GM18526 (cell line): ENCODE measurements around the gene SNED1.

ENCODE experiments used
- POLR2A ChIP-seq: IDR thresholded peaks from 3 replicates; pipeline ENCODE4 v1.6.1; 2011; ENCODE audit not compliant: insufficient read length; ENCODE audit errors: extremely low read depth

SNED1 gene

DNA sequence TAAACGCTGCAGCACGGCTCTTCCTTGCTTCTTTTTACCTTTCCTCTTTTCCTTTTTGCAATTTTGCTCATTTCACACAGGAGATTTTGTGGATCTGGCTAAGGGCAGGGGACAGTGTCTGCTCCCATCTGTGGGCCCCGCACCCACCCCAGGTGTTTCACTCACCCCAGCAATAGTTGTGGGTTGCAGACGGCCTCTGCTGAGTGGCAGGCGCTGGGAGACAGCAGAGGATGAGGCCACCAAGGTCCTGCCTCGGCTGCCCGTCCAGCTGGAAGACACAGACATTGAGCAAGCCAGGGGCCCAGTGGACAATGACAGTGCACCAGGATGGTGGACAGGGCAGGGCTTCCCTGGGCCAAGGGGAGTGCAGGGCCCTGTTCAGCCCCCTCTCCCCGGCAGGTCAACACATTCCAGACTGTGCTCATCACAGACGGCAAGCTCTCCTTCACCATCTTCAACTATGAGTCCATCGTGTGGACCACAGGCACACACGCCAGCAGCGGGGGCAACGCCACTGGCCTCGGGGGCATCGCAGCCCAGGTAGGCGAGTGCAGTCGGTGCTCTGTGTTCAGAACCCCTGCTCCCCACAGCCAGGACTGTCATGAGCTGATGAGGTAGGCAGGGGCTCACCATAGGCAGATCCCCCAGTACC, 35.0 kb downstream of the SNED1 start:
- TF ChIP-seq POLR2A = no peak

DNA sequence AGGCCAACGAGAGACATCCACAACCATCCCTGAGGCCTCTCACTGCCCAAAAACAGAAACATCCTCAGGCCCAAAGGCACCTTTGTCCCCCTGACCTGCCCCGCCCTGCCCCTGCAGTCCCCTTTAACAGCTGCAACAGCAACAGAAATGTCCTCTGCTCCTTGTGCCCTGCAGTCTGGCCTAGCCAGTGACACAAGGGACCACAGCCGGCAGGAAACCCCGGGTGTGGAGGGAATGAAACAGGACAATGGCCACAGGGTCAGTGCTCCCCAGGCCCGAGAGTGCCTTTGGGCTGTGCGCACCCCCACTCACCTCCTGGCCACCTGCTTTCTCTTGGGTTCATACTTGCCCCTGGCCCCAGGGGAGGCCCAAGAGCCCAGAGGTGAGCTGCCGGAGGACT, 35.6 kb downstream of the SNED1 start:
- TF ChIP-seq POLR2A = no peak

DNA sequence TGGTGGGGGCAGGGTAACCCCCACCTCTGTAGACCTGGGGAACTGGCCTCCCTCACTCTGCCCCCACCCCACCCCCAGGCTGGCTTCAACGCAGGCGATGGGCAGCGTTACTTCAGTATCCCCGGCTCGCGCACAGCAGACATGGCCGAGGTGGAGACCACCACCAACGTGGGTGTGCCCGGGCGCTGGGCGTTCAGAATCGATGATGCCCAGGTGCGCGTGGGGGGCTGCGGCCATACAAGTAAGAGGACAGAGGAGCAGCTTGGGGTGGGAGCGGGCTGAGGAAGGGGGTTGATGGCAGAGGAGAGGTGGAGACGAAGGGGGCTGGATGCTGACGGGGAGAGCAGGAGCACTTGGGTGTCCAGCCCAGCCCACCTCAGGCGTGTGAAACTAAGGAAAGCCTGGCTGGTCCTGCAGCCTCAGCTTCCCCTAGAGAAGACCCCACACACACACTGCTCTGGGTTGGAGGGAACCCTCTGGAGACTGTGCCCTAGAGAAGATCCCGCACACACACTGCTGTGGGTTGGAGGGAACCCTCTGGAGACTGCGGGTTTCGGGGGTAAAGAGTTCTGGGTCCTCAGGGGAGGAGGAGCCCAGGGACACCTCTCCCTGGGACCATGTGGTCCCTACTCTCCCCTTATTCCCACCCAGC, 36.2 kb downstream of the SNED1 start:
- TF ChIP-seq POLR2A = no peak

DNA sequence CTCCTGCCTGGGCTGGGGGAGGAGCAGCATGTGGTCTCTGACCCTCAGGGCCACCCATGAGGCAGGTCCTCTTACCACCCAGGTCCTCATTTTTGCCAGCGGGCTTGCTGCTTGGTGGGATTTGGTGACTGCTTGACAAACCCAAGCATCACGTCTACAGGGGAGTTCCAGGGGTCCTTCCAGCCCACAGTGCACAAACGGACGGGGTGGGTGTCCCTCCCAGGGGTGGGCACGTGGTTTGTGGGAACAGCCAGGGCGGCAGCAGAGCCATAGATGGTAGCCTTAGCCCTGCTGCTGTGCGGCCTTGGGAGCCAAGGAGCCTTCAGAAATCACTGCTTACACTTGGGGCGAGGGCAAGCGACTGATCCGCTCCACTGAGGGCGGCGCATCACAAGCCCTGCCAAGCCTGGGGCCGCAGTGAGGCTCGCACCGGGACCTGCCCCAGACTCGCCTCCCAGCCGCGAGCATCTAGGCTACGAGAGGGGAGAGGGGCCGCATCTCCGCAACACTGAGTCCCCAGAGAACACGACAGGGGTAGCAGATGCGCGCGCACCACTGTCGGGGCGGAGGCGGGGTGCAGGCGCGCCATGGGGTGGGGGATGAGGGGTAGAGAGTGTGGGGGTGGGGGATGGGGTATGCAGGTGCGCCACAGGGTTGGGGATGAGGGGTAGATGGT, 36.9 kb downstream of the SNED1 start:
- TF ChIP-seq POLR2A = no peak

DNA sequence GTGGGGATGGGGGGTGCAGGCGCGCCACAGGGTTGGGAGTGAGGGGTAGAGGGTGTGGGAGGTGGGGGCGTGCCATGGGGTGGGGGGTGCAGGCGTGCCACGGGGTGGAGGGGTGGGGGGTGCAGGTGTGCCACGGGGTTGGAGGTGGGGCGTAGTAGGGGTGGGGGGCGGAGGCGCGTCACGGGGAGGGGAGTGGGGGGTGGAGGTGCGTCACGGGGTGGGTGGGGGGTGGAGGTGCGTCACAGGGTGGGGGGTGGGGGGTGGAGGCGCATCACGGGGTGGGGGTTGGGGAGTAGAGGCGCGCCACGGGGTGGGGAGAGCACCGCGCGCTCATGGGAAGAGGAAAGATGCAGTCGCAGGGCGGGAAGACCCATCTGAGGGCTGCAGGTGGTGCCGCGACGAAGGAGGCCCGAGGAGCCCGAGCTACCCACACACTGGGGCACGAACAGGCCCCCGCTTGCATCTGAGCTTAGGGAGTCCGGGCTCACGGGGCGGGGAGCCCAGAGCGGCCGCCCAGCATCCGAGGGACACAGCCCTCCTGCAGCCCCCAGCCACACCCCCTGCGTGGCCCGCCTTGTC, 37.5 kb downstream of the SNED1 start:
- no peak for TF ChIP-seq POLR2A

DNA sequence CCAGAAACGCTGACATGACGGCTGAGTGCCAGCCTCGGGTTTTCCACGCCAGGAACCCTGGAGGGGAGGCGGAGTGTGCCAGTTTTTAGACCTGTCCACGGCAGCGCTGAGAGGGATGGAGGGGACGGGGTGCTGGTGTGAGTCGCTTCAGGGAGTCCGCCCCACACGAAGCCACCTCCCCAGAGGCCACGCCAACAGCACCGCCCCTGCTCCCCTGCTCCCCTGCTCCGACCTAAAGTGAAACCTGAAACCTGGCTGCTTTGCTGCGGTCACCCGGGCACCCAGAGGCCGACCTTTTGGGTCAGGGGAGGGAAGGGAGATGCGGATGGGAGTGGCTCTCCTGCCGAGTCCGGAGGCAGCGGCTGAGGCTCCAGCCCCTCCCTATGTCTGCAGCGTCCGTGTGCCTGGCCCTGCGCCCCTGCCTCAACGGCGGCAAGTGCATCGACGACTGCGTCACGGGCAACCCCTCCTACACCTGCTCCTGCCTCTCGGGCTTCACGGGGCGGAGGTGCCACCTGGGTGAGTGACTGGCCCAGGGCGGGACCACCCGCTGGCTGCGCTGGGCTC, 38.1 kb downstream of the SNED1 start:
- TF ChIP-seq POLR2A = peak; percentile 26

DNA sequence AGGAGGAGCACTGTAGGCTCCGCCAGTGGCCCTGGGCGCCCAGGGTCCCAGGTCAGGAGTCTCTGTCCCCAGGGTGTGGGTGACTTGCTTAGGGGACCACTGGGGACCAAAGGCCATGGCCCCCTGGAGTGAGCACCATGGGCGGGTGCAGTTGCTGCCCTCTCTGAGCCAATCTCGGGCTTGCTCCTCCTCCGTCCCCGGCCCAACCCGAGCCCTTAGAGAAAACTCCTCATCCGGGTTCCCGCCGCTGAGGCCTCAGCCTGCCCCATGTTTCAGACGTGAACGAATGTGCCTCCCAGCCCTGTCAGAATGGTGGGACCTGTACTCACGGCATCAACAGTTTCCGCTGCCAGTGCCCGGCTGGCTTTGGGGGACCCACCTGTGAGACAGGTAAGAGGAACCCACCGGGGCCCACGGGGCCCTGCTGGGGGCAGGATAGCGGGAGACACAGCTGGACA, 38.6 kb downstream of the SNED1 start:
- TF ChIP-seq POLR2A = peak; percentile 33

DNA sequence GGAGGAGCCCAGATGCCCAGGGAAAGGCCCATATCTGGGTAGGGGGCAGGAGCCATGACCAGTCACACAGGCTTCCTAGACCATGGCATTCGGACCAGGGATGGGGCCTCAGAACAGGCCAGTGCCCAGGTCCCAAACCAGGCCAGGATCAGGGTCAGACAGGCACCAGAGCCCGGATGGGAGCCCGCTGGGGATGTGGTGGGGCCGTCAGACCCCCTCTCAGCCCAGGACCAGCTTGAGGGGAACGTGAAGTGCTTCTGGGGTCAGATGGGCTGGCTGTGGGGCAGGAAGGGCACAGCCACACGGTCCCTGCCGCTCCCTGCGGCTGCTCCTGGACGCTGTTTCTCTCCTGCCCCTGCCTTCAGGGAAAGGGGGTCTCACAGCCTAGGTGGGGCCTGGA, 39.1 kb downstream of the SNED1 start:
- TF ChIP-seq POLR2A = no peak

DNA sequence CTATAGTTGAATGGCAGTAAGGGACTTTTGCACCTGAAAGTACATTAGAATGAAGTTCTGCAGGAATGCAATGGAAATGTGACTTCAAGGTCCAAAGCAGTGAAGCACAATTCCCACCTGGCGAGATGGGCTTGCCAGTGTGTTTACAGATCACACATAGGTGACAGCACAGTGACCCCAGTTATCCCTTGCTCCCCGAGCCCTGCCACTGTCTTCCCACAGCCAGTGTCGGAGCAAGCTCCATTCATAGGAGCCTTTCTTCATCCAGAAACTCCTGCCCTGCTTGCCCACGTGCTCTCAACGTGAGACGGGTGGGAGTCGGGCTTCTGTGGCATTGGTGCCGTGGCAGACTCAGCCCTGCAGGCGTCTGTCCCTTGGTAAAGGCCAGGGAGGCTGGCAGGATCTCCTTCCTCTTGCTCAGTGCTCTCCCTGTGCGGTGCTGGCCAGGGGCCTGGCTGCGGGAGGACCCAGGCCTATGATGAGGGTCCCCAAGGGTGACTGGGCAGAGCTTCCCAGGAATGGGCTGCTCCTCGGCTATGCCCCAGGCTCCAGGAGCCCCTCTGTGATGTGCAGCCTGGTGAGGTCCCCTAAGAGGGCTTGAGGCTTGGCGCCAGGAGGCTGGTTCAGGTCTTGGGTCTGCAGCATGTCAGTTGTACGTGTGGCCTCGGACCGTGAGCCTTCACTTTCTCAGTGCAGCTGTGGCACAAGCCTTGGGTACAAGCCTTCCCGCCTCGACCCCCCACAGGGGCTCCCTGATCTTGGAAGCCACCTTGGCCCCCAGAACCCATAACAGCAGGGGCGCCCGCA, 40.2 kb downstream of the SNED1 start:
- no peak for TF ChIP-seq POLR2A

DNA sequence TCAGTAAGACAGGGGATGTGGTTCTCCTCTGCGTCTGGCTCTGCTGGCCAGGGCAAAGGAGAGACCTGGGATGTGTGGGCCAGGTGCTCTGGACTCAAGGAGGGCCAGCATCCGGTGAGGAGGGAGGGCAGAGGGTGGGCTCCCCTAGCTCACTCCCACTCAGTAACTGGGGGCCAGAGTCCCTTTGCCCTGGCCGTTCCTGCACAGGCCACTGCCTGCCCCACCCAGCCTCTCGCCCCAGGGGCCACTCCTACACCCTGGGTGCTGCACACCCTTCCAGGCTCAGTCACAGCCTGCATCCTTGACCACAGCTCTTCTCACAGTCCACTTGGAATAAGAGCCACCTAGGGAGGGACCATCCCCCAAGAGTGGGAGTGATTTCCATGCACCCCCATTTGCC, 41.0 kb downstream of the SNED1 start:
- TF ChIP-seq POLR2A = no peak

DNA sequence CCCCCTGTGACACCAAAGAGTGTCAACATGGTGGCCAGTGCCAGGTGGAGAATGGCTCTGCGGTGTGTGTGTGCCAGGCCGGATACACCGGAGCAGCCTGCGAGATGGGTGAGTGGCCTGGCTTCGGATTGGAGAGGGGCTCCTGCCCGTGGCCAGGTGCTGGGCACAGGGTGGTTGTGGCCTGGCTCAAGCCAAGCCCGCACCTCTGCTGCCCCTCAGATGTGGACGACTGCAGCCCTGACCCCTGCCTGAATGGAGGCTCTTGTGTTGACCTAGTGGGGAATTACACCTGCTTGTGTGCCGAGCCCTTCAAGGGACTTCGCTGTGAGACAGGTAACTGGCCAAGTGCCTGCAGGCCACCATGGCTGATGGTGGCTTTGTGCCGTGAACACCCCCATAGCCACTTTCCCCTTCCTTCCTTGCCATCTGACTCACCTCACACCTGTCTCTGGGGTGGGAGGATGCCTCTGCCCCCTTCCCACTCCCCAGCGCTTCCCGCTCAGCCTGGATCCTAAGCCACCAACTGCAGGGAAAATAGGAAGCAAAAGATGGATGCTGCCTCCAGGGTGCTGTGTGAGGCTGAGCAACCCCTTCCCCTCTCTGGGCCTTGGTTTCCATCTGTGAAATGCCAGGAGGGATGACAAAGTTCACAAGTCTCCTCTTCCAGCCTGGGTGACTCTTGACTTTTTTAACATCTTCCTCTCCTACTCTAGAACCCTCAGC, 41.8 kb downstream of the SNED1 start:
- TF ChIP-seq POLR2A = no peak

DNA sequence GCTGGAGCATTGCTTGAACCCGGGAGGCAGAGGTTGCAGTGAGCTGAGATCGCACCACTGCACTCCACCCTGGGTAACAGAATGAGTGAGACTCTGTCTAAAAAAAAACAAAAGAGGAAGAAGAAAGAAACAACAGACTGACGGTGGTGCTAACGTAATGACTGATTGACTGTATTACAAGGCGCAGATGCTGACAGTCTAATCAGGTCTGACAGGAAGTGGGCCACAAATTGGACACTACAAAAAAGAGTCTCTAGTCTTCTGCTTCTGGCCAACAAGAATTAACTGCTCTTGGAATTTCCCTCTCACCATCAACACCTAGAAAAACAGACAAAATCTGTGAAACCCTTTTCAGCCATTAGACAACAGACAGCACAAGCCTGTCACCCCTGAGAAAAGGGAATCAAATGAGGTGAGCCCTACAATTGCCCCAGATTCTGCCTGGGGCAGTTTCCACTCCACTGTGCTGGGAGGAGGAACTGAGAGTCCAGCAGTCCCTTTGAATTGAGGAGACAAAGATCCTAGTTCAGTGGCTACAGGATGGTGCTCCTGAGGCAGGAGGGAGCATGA, 43.3 kb downstream of the SNED1 start:
- no peak for TF ChIP-seq POLR2A

DNA sequence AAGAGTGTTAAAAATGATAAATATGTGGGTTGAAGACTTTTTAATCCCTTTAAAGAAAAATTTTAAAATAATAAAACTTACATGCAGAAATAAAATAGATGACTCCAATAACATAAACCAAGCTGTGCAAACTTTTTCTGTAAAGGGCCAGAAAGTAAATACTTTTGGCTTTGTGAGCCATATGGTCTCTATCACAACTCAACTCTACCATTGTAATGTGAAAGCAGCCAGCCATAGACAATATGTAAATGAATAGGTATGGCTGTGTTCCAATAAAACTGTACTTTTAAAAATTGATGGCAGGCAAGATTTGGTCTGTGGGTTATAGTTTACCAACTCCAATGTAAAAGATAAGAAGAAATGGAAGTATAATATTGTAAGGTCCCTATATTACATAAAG, 45.2 kb downstream of the SNED1 start:
- no peak for TF ChIP-seq POLR2A
